ENCODE results near the gene RNF157. TPM values are rescaled to one million over a fixed set of nuclear protein-coding genes. Genes with fewer than 3 reads are reported as not detected.
A peak's percentile ranks its signal among the peaks of the same experiment; 100 is the strongest.

The RNF157 gene
- total and polyA plus RNA-seq, 10 of the 15 experiments (the other 5 are each of a cell fraction or from before 2014, with no cell fraction given) = 1.4 to 15.9 (median 9.6) TPM

GRCh38 chr17:76092526-76093413 lies 147.5 kb downstream of the RNF157 start:
- CTCF ChIA-PET = no interaction called here
- H3K4me1 ChIP-seq (ENCODE audit: control insufficient read depth, insufficient read depth, low read length) = no peaks in the 10 kb centered on the region
- no peak overlapping the region for H3K4me2 ChIP-seq (ENCODE audit: control insufficient read depth, insufficient read depth)
- WGBS (ENCODE audit: insufficient coverage, insufficient replicate concordance, low lambda C conversion rate, missing lambda C conversion rate) = 83% methylated on average over 20 of the region's 20 CpGs
- ATAC-seq = no peak
- H3K36me3 ChIP-seq (ENCODE audit: control insufficient read depth in 2 of 2, insufficient read depth in 2 of 2, low read length in 1 of 2) = peaks cover 11 to 26% of the 10 kb centered on the region in 2 experiments; a peak in 3 of 4 replicates
- DNase-seq (ENCODE audit: low read depth, low spot score) = no peak
- POLR2A ChIA-PET = interaction anchor here (0.6 kb wide), 1 partner anchor 17 kb away, joined by 3 read pairs; no protein-coding TSS in a partner anchor
- H3K27me3 ChIP-seq (replicated peaks in 1 of 2; ENCODE audit: control insufficient read depth in 2 of 2, insufficient read depth in 2 of 2, low read length in 1 of 2) = no peaks in the 10 kb centered on the region
- no peak overlapping the region for H3K4me3 ChIP-seq
- no peaks in the 10 kb centered on the region for H3K79me2 ChIP-seq (ENCODE audit: control insufficient read depth, insufficient read depth, low read length)
- BruUV-seq (replicated peaks) = no TSS peak
- no peak for TF ChIP-seq IRF5 (IDR thresholded peaks at IDR 0.05; ENCODE audit: borderline replicate concordance)
- no peak for TF ChIP-seq ZNF217 (IDR thresholded peaks at IDR 0.05)
- no peak for TF ChIP-seq KDM1A (IDR thresholded peaks at IDR 0.05; ENCODE audit: borderline replicate concordance)
- peak; percentile 18 for TF ChIP-seq BCL3 (IDR thresholded peaks at IDR 0.05; ENCODE audit: borderline replicate concordance, insufficient read depth, low read depth, low read length, poor library complexity, severe bottlenecking)
- TF ChIP-seq FOXK2 (IDR thresholded peaks at IDR 0.05) = no peak
- no peak for TF ChIP-seq FOS (IDR thresholded peaks at IDR 0.05; ENCODE audit: borderline replicate concordance, extremely low read depth, insufficient read length)
- TF ChIP-seq, protein P1, sequence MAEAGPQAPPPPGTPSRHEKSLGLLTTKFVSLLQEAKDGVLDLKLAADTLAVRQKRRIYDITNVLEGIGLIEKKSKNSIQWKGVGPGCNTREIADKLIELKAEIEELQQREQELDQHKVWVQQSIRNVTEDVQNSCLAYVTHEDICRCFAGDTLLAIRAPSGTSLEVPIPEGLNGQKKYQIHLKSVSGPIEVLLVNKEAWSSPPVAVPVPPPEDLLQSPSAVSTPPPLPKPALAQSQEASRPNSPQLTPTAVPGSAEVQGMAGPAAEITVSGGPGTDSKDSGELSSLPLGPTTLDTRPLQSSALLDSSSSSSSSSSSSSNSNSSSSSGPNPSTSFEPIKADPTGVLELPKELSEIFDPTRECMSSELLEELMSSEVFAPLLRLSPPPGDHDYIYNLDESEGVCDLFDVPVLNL (IDR thresholded peaks at IDR 0.05; ENCODE audit: low read depth, low read length) = no peak
- RAD21 ChIA-PET (ENCODE audit: unreplicated experiment) = no interaction called here
- H3K9ac ChIP-seq (ENCODE audit: control insufficient read depth, insufficient read depth, low read length) = no peak overlapping the region
- intact Hi-C loops (cut with micrococcal nuclease; ENCODE audit: unreplicated experiment) (no loop called here), in situ Hi-C loops (cut with MboI) (no loop called here)
- no peaks in the 10 kb centered on the region for H4K20me1 ChIP-seq (ENCODE audit: control insufficient read depth, insufficient read depth)
- FAIRE-seq = no peak
- SMC1A ChIA-PET (ENCODE audit: uncharacterized antibody, unreplicated experiment) = no interaction called here
- no peaks in the 10 kb centered on the region for H3K9me3 ChIP-seq (replicated peaks; ENCODE audit: control insufficient read depth, insufficient read depth, low read length)
- H2AFZ ChIP-seq (ENCODE audit: control insufficient read depth, low read depth, low read length) = no peak overlapping the region
- H3K27ac ChIP-seq (ENCODE audit: control insufficient read depth, insufficient read depth) = no peak overlapping the region

Small RNAs within 50 kb of the gene (microRNA-seq; reads per million reads assigned to microRNA genes)
- gene MIR6868 = 2.3 reads per million, percentile 7 among the genes with 10 or more reads in this experiment

Small RNAs within 50 kb of the gene (small RNA-seq; reads per million reads assigned to genes)
- gene ATP5MGP6 = not detected
- 0.59 reads per million, percentile 14 among the genes with 10 or more reads in this experiment for gene MIR6868

Other genes starting within 250 kb of the RNF157 start
Only the 7 nearest of the 13 such genes appear.
- gene ZACN, start 161.3 kb downstream of the RNF157 start, total RNA-seq (2014; rRNA removed) = 0.06 and 0.11 TPM in 2 replicates
- 0.22 TPM in 1 of 2 replicates, not detected in the other for gene ZACN, start 161.3 kb downstream of the RNF157 start, total RNA-seq (2014; rRNA removed; fragmentation: Illumina TruSeq; extraction: Trizol)
- 0.49 and 0.53 TPM in 2 replicates for gene ZACN, start 161.3 kb downstream of the RNF157 start, total RNA-seq (2021)
- gene ZACN, start 161.3 kb downstream of the RNF157 start, polyA plus RNA-seq (2011; rRNA removed) = 0.14 and 0.23 TPM in 2 replicates
- gene ZACN, start 161.3 kb downstream of the RNF157 start, polyA plus RNA-seq (2014; fragmentation: Illumina TruSeq; extraction: Trizol) = not detected in 2 replicates
- under 1 TPM in 1 of 2 experiments, not detected in 1; 0.99 TPM for gene ZACN, start 161.3 kb downstream of the RNF157 start, polyA plus RNA-seq (2014; fragmentation: Nextera tagmentation; extraction: Ambion mirVana)
- 0.25 and 0.46 TPM in 2 replicates for gene ZACN, start 161.3 kb downstream of the RNF157 start, polyA plus RNA-seq (2014; rRNA removed)
- gene ZACN, start 161.3 kb downstream of the RNF157 start, polyA plus RNA-seq (2016; fragmentation: Nextera tagmentation; extraction: Ambion mirVana) = 10 to 100 TPM in 1 of 2 experiments, 1 to 10 TPM in 1; 8.7 to 11.3 TPM
- 45.0 and 47.8 TPM in 2 replicates for gene EXOC7, start 136.7 kb downstream of the RNF157 start, total RNA-seq (2014; rRNA removed)
- gene EXOC7, start 136.7 kb downstream of the RNF157 start, total RNA-seq (2014; rRNA removed; fragmentation: Illumina TruSeq; extraction: Trizol) = 32.3 and 36.3 TPM in 2 replicates
- 64.9 and 71.3 TPM in 2 replicates for gene EXOC7, start 136.7 kb downstream of the RNF157 start, total RNA-seq (2021)
- gene EXOC7, start 136.7 kb downstream of the RNF157 start, polyA plus RNA-seq (2011; rRNA removed) = 46.4 and 59.8 TPM in 2 replicates
- 17.2 and 35.5 TPM in 2 replicates for gene EXOC7, start 136.7 kb downstream of the RNF157 start, polyA plus RNA-seq (2014; fragmentation: Illumina TruSeq; extraction: Trizol)
- 10 to 100 TPM; 18.8 to 25.5 TPM for gene EXOC7, start 136.7 kb downstream of the RNF157 start, polyA plus RNA-seq (2014; fragmentation: Nextera tagmentation; extraction: Ambion mirVana)
- 51.0 and 52.7 TPM in 2 replicates for gene EXOC7, start 136.7 kb downstream of the RNF157 start, polyA plus RNA-seq (2014; rRNA removed)
- gene EXOC7, start 136.7 kb downstream of the RNF157 start, polyA plus RNA-seq (2016; fragmentation: Nextera tagmentation; extraction: Ambion mirVana) = 10 to 100 TPM; 48.6 to 59.0 TPM
- gene FOXJ1, start 99.2 kb downstream of the RNF157 start, total RNA-seq (2014; rRNA removed) = not detected in 2 replicates
- not detected in 2 replicates for gene FOXJ1, start 99.2 kb downstream of the RNF157 start, total RNA-seq (2014; rRNA removed; fragmentation: Illumina TruSeq; extraction: Trizol)
- gene FOXJ1, start 99.2 kb downstream of the RNF157 start, total RNA-seq (2021) = not detected in 2 replicates
- not detected in 2 replicates for gene FOXJ1, start 99.2 kb downstream of the RNF157 start, polyA plus RNA-seq (2011; rRNA removed)
- not detected in 2 replicates for gene FOXJ1, start 99.2 kb downstream of the RNF157 start, polyA plus RNA-seq (2014; fragmentation: Illumina TruSeq; extraction: Trizol)
- not detected for gene FOXJ1, start 99.2 kb downstream of the RNF157 start, polyA plus RNA-seq (2014; fragmentation: Nextera tagmentation; extraction: Ambion mirVana)
- gene FOXJ1, start 99.2 kb downstream of the RNF157 start, polyA plus RNA-seq (2014; rRNA removed) = not detected in 2 replicates
- not detected for gene FOXJ1, start 99.2 kb downstream of the RNF157 start, polyA plus RNA-seq (2016; fragmentation: Nextera tagmentation; extraction: Ambion mirVana)
- gene UBALD2, start 24.9 kb upstream of the RNF157 start, total RNA-seq (2014; rRNA removed) = 54.7 and 63.4 TPM in 2 replicates
- gene UBALD2, start 24.9 kb upstream of the RNF157 start, total RNA-seq (2014; rRNA removed; fragmentation: Illumina TruSeq; extraction: Trizol) = 12.3 and 17.1 TPM in 2 replicates
- 130 and 132 TPM in 2 replicates for gene UBALD2, start 24.9 kb upstream of the RNF157 start, total RNA-seq (2021)
- 50.3 and 165 TPM in 2 replicates for gene UBALD2, start 24.9 kb upstream of the RNF157 start, polyA plus RNA-seq (2011; rRNA removed)
- 12.1 and 24.0 TPM in 2 replicates for gene UBALD2, start 24.9 kb upstream of the RNF157 start, polyA plus RNA-seq (2014; fragmentation: Illumina TruSeq; extraction: Trizol)
- 10 to 100 TPM in 1 of 2 experiments, 1 to 10 TPM in 1; 4.4 to 16.4 TPM for gene UBALD2, start 24.9 kb upstream of the RNF157 start, polyA plus RNA-seq (2014; fragmentation: Nextera tagmentation; extraction: Ambion mirVana)
- gene UBALD2, start 24.9 kb upstream of the RNF157 start, polyA plus RNA-seq (2014; rRNA removed) = 66.4 and 81.1 TPM in 2 replicates
- gene UBALD2, start 24.9 kb upstream of the RNF157 start, polyA plus RNA-seq (2016; fragmentation: Nextera tagmentation; extraction: Ambion mirVana) = 1 to 10 TPM; 2.8 TPM
- gene QRICH2, start 67.8 kb upstream of the RNF157 start, total RNA-seq (2014; rRNA removed) = 0.23 and 0.27 TPM in 2 replicates
- 0.18 and 0.27 TPM in 2 replicates for gene QRICH2, start 67.8 kb upstream of the RNF157 start, total RNA-seq (2014; rRNA removed; fragmentation: Illumina TruSeq; extraction: Trizol)
- 0.35 and 0.72 TPM in 2 replicates for gene QRICH2, start 67.8 kb upstream of the RNF157 start, total RNA-seq (2021)
- gene QRICH2, start 67.8 kb upstream of the RNF157 start, polyA plus RNA-seq (2011; rRNA removed) = 0.07 and 0.15 TPM in 2 replicates
- gene QRICH2, start 67.8 kb upstream of the RNF157 start, polyA plus RNA-seq (2014; fragmentation: Illumina TruSeq; extraction: Trizol) = 0.12 TPM in 1 of 2 replicates, not detected in the other
- under 1 TPM; 0.04 to 0.05 TPM for gene QRICH2, start 67.8 kb upstream of the RNF157 start, polyA plus RNA-seq (2014; fragmentation: Nextera tagmentation; extraction: Ambion mirVana)
- gene QRICH2, start 67.8 kb upstream of the RNF157 start, polyA plus RNA-seq (2014; rRNA removed) = 0.44 and 0.58 TPM in 2 replicates
- under 1 TPM; 0.51 to 0.54 TPM for gene QRICH2, start 67.8 kb upstream of the RNF157 start, polyA plus RNA-seq (2016; fragmentation: Nextera tagmentation; extraction: Ambion mirVana)
- gene PRPSAP1, start 113.4 kb upstream of the RNF157 start, total RNA-seq (2014; rRNA removed) = 15.8 and 23.1 TPM in 2 replicates
- gene PRPSAP1, start 113.4 kb upstream of the RNF157 start, total RNA-seq (2014; rRNA removed; fragmentation: Illumina TruSeq; extraction: Trizol) = 28.4 and 33.1 TPM in 2 replicates
- gene PRPSAP1, start 113.4 kb upstream of the RNF157 start, total RNA-seq (2021) = 46.5 and 55.0 TPM in 2 replicates
- 80.1 and 84.2 TPM in 2 replicates for gene PRPSAP1, start 113.4 kb upstream of the RNF157 start, polyA plus RNA-seq (2011; rRNA removed)
- 44.3 and 50.0 TPM in 2 replicates for gene PRPSAP1, start 113.4 kb upstream of the RNF157 start, polyA plus RNA-seq (2014; fragmentation: Illumina TruSeq; extraction: Trizol)
- gene PRPSAP1, start 113.4 kb upstream of the RNF157 start, polyA plus RNA-seq (2014; fragmentation: Nextera tagmentation; extraction: Ambion mirVana) = 10 to 100 TPM; 26.9 to 34.7 TPM
- gene PRPSAP1, start 113.4 kb upstream of the RNF157 start, polyA plus RNA-seq (2014; rRNA removed) = 38.5 and 42.4 TPM in 2 replicates
- 10 to 100 TPM; 52.5 to 56.5 TPM for gene PRPSAP1, start 113.4 kb upstream of the RNF157 start, polyA plus RNA-seq (2016; fragmentation: Nextera tagmentation; extraction: Ambion mirVana)
- 1.1 and 2.0 TPM in 2 replicates for gene SPHK1, start 144.1 kb upstream of the RNF157 start, total RNA-seq (2014; rRNA removed)
- 0.23 and 0.31 TPM in 2 replicates for gene SPHK1, start 144.1 kb upstream of the RNF157 start, total RNA-seq (2014; rRNA removed; fragmentation: Illumina TruSeq; extraction: Trizol)
- gene SPHK1, start 144.1 kb upstream of the RNF157 start, total RNA-seq (2021) = 0.77 and 1.3 TPM in 2 replicates
- 0.30 and 0.31 TPM in 2 replicates for gene SPHK1, start 144.1 kb upstream of the RNF157 start, polyA plus RNA-seq (2011; rRNA removed)
- gene SPHK1, start 144.1 kb upstream of the RNF157 start, polyA plus RNA-seq (2014; fragmentation: Illumina TruSeq; extraction: Trizol) = 0.09 TPM in 1 of 2 replicates, not detected in the other
- gene SPHK1, start 144.1 kb upstream of the RNF157 start, polyA plus RNA-seq (2014; fragmentation: Nextera tagmentation; extraction: Ambion mirVana) = not detected
- 0.80 and 0.94 TPM in 2 replicates for gene SPHK1, start 144.1 kb upstream of the RNF157 start, polyA plus RNA-seq (2014; rRNA removed)
- gene SPHK1, start 144.1 kb upstream of the RNF157 start, polyA plus RNA-seq (2016; fragmentation: Nextera tagmentation; extraction: Ambion mirVana) = under 1 TPM; 0.29 to 0.40 TPM

Data from GM12878 (cell line).